ENCODE data around the gene SAMM50.

GRCh38 chr22:43972931-43973462 is 17.8 kb downstream of the SAMM50 start:
- TF ChIP-seq FOXK2 (IDR thresholded peaks at IDR 0.05) = no peak
- TF ChIP-seq NFRKB (IDR thresholded peaks at IDR 0.05) = no peak
- no peak for TF ChIP-seq FOXM1 (IDR thresholded peaks at IDR 0.05; ENCODE audit: borderline replicate concordance)
- TF ChIP-seq SUZ12 (IDR thresholded peaks at IDR 0.05) = no peak
- no peak for TF ChIP-seq SP1 (IDR thresholded peaks at IDR 0.05)
- no peak for TF ChIP-seq BHLHE40 (IDR thresholded peaks at IDR 0.05; ENCODE audit: borderline replicate concordance)
- TF ChIP-seq ELF4 (IDR thresholded peaks at IDR 0.05) = no peak
- TF ChIP-seq HDGF (IDR thresholded peaks at IDR 0.05; ENCODE audit: borderline replicate concordance) = no peak
- TF ChIP-seq TARDBP (IDR thresholded peaks at IDR 0.05) = no peak
- no peak for TF ChIP-seq LEF1 (IDR thresholded peaks at IDR 0.05; ENCODE audit: borderline replicate concordance)
